ENCODE data around the gene THSD4.

THSD4 gene

DNA sequence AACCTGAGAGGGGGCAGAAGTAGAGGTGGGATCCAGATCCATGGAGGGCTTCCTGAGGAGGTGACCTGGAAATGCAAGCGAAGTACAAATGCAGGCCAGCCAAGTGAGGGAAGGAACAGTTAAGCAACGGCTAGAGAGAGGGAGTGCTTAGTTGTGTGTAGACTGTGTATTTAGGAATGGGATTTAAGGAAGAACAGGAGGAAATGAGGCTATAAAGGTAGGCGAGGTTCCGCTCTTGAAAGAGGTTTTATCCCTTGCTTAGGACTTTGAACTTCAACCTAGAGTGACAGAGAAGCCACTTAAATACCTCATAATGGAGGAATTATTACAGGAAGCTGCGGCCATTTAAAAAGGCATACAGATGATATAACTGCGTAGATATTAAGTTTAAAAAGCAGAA, 295.1 kb downstream of the THSD4 start:
- Histone ChIP-seq H3K9me2 (replicated peaks; ENCODE audit: control insufficient read depth, low read length) (no peaks in the 10 kb centered on the region), H3F3A (ENCODE audit: control insufficient read depth, insufficient read depth) (no peaks in the 10 kb centered on the region), H3K36me3 (ENCODE audit: control insufficient read depth, low read length) (no peaks in the 10 kb centered on the region), H3K4me2 (ENCODE audit: low read length) (no peak overlapping the region), H3K27ac (ENCODE audit: low read depth, low read length) (no peak overlapping the region), H3K4me3 (ENCODE audit: low read length) (no peak overlapping the region), H3K4me1 (ENCODE audit: control insufficient read depth, low read length) (no peaks in the 10 kb centered on the region), H4K20me1 (ENCODE audit: control insufficient read depth, insufficient read depth, low read depth, low read length) (no peaks in the 10 kb centered on the region; the same call in 1 of the 2 replicates), H3K79me2 (ENCODE audit: control insufficient read depth, low read length) (no peaks in the 10 kb centered on the region), H3K27me3 (ENCODE audit: control insufficient read depth, low read length) (no peaks in the 10 kb centered on the region), H3K9me3 (ENCODE audit: control insufficient read depth, insufficient read depth, low read length) (no peaks in the 10 kb centered on the region)
- TF ChIP-seq, protein P1, sequence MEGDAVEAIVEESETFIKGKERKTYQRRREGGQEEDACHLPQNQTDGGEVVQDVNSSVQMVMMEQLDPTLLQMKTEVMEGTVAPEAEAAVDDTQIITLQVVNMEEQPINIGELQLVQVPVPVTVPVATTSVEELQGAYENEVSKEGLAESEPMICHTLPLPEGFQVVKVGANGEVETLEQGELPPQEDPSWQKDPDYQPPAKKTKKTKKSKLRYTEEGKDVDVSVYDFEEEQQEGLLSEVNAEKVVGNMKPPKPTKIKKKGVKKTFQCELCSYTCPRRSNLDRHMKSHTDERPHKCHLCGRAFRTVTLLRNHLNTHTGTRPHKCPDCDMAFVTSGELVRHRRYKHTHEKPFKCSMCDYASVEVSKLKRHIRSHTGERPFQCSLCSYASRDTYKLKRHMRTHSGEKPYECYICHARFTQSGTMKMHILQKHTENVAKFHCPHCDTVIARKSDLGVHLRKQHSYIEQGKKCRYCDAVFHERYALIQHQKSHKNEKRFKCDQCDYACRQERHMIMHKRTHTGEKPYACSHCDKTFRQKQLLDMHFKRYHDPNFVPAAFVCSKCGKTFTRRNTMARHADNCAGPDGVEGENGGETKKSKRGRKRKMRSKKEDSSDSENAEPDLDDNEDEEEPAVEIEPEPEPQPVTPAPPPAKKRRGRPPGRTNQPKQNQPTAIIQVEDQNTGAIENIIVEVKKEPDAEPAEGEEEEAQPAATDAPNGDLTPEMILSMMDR (IDR thresholded peaks at IDR 0.05; ENCODE audit: low read depth, low read length, poor library complexity, severe bottlenecking) = no peak
- TF ChIP-seq EZH2phosphoT487 (IDR thresholded peaks at IDR 0.05; ENCODE audit: borderline replicate concordance, low read length) = no peak

DNA sequence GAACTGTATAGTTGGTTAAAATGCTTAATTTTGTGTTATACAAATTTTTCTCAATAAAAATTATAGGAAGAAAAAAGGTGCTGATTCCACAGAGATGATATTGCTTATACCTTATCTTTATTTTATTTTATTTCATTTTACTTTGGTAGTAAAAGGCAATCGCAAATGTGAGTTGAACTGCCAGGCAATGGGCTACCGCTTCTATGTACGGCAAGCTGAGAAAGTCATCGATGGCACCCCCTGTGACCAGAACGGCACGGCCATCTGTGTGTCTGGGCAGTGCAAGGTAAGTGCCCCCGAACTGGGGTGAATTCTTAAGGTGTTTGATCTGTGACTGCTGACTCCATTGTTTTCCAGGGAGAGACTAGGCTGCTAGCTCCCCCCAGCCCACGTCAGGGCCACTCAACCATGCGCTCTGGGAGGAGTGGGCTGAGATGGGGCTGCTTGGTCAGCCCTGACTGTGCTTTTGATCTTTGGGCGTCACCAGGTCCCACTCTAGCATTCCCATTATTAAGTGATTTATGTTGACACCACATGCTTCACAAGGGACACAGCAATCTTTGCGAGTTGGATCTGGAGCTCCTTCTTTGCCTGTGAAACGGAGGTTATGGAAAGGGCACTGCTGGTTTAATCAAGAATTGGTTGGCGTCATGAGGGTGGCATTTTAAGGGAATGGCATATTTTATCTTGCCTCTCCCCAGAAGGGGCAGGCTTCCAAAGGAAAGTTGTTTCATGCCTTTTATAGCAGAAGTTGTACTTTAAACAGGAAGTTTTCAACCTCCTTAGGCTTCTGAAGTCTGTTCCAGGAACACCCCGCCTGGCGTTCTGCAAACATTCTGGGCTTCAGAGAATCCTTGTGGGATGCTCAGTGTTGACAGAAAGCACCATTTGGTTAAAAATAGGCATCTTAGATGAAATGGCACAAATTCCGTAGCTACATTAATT, 296.5 kb downstream of the THSD4 start:
- no peak overlapping the region for H3K4me3 ChIP-seq (ENCODE audit: low read length)
- H3K36me3 ChIP-seq (ENCODE audit: control insufficient read depth, low read length) = no peaks in the 10 kb centered on the region
- no peaks in the 10 kb centered on the region for H3K4me1 ChIP-seq (ENCODE audit: control insufficient read depth, low read length)
- no peak overlapping the region for H3K27ac ChIP-seq (ENCODE audit: low read depth, low read length)
- H4K20me1 ChIP-seq (ENCODE audit: control insufficient read depth, insufficient read depth, low read depth, low read length) = no peaks in the 10 kb centered on the region; the same call in 1 of the 2 replicates
- H3K27me3 ChIP-seq (ENCODE audit: control insufficient read depth, low read length) = no peaks in the 10 kb centered on the region
- no peak for TF ChIP-seq EZH2phosphoT487 (IDR thresholded peaks at IDR 0.05; ENCODE audit: borderline replicate concordance, low read length)
- TF ChIP-seq, protein P1 (IDR thresholded peaks at IDR 0.05; ENCODE audit: low read depth, low read length, poor library complexity, severe bottlenecking) = no peak
- H3F3A ChIP-seq (ENCODE audit: control insufficient read depth, insufficient read depth) = no peaks in the 10 kb centered on the region
- H3K9me3 ChIP-seq (ENCODE audit: control insufficient read depth, insufficient read depth, low read length) = no peaks in the 10 kb centered on the region
- H3K4me2 ChIP-seq (ENCODE audit: low read length) = no peak overlapping the region
- no peaks in the 10 kb centered on the region for H3K9me2 ChIP-seq (replicated peaks; ENCODE audit: control insufficient read depth, low read length)
- H3K79me2 ChIP-seq (ENCODE audit: control insufficient read depth, low read length) = no peaks in the 10 kb centered on the region

DNA sequence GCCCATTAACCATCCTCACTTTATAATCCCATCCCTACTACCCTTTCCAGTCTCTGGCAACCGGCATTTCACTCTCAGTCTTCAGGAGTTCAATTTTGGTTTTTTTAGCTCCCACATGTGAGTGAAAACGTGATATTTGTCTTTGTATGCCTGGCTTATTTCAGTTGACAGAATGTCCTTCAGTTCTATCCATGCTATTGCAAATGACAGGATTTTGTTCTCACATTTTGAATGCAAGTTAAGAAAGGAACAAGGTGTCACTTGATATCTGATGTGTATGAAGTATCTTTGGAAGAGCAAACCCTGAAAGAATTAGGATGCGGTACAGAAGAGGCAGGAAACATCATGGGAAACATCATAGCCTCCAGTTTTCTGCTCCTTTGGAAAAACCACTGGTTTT, 298.1 kb downstream of the THSD4 start:
- H3K27ac ChIP-seq (ENCODE audit: low read depth, low read length) = no peak overlapping the region
- no peaks in the 10 kb centered on the region for H3F3A ChIP-seq (ENCODE audit: control insufficient read depth, insufficient read depth)
- H4K20me1 ChIP-seq (ENCODE audit: control insufficient read depth, insufficient read depth, low read depth, low read length) = no peaks in the 10 kb centered on the region; the same call in 1 of the 2 replicates
- H3K4me3 ChIP-seq (ENCODE audit: low read length) = no peak overlapping the region
- H3K27me3 ChIP-seq (ENCODE audit: control insufficient read depth, low read length) = no peaks in the 10 kb centered on the region
- H3K4me1 ChIP-seq (ENCODE audit: control insufficient read depth, low read length) = no peaks in the 10 kb centered on the region
- no peaks in the 10 kb centered on the region for H3K9me2 ChIP-seq (replicated peaks; ENCODE audit: control insufficient read depth, low read length)
- H3K9me3 ChIP-seq (ENCODE audit: control insufficient read depth, insufficient read depth, low read length) = no peaks in the 10 kb centered on the region
- no peaks in the 10 kb centered on the region for H3K36me3 ChIP-seq (ENCODE audit: control insufficient read depth, low read length)
- no peak overlapping the region for H3K4me2 ChIP-seq (ENCODE audit: low read length)
- H3K79me2 ChIP-seq (ENCODE audit: control insufficient read depth, low read length) = no peaks in the 10 kb centered on the region
- TF ChIP-seq EZH2phosphoT487 (IDR thresholded peaks at IDR 0.05; ENCODE audit: borderline replicate concordance, low read length) = no peak
- TF ChIP-seq, protein P1 (IDR thresholded peaks at IDR 0.05; ENCODE audit: low read depth, low read length, poor library complexity, severe bottlenecking) = no peak
